GM18868 (cell line): ENCODE results near the gene FUT3.
"Not testable (repeated sequence)": the region's sequence is repeated elsewhere in the genome, so short reads cannot be mapped to it uniquely, and the experiment has no call there.

Experiments
- ATAC-seq: cut with Tn5 transposase; IDR thresholded peaks from one replicate; pipeline ENCODE4 v1.9.1; 2021; ENCODE audit warnings: mild to moderate bottlenecking, moderate library complexity; ENCODE audit not compliant: unreplicated experiment

Gene FUT3

DNA sequence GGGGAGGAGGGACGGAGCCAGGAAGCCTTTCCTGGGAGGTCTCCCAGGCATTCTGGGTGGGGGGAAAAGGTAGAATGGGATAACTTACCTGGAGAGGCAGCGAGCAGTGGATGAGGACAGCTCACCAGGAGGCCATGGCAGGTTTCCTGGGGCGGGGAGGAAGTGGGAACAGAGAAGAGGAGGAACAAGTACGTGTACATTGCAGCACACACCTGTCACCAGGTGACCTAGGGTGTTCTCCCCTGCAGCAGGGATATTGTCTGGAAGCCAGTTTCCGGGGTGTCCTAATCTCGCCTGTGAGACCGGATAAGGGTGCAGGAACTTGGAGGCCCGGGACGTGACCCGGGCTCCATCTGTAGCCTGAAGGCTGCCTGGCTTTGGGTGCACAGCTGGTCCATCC lies at the start of gene FUT3:
TSS of gene FUT3 (minus strand) at position 148 of the 400 bp plus-strand sequence.
- no peak for ATAC-seq

GRCh38 chr19:5900976-5901375 lies 49.7 kb upstream of the FUT3 start:
- no peak for ATAC-seq

DNA sequence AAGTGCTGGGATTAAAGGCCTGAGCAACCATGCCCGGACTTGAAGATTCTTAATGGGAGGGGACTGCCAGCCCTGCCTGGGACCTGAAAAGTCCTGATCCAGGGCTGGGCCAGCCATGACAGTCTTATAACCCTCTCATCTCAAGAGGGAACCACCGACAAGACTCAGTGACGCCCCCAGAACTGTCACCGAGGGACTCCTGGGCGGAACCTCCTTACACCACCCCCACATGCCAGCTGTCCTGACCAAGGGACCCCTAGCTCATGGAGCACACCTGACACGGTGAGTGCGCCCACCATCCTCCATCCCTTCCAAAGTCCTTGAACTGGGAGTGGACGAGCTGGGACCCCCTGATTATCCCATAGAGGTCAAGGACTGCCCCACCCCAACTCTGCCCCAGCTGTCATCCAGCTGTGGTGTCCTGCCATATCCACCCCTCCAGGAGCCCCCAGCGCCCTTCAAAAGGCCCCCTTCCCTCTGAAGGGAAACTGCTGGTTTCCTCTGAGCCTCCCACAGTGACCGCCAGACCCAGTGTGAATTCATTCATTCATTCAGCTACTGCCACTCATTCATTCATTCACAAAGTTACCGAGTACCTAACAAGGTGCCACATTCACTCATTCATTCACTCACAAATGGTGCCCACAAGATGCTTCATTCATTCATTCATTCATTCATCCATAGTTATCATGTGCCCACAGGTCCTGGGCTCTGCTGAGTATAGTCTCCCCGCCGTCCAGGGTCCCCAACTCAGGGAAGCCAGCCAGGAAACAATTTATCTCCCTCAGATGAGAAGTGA lies 48.7 kb upstream of the FUT3 start:
- ATAC-seq: no peak

DNA sequence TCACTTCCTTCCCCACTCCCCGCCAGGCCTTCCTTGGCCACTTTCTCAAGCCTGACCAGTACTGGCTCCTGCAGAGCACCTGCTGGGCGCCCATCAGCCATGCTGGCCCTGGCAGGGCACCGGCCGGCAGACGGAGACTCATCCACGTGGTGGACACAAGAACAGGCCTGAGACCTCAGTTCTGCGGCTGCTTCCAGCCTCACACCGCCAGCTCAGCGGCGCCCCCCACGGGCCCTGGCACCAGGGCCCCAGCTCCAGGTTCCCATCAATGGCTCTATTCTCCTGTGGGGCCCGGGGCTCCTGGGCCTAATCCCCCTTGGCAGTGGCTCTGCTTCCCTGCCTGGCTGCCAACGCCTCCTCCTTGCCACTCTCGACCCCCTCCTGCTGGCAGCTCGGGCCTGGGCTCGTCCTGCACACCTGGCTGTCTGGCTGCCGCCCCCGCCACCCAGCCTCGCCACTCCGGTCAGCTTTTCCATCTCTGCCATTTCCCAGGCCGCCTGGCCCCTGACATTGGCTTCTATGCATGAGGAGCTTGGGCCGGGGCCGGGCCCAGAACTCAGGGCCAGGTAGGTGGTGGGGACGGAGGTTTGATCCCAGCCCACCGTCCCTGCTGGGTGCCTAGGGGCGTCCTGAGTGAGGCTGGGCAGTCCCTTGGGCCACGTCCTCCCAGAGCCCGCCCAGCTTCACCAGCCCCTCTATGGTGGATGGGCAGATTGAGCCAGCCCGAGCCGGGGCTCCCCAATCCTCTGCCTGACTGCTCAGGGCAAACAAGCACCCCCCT lies 46.1 kb upstream of the FUT3 start:
- ATAC-seq: no peak

DNA sequence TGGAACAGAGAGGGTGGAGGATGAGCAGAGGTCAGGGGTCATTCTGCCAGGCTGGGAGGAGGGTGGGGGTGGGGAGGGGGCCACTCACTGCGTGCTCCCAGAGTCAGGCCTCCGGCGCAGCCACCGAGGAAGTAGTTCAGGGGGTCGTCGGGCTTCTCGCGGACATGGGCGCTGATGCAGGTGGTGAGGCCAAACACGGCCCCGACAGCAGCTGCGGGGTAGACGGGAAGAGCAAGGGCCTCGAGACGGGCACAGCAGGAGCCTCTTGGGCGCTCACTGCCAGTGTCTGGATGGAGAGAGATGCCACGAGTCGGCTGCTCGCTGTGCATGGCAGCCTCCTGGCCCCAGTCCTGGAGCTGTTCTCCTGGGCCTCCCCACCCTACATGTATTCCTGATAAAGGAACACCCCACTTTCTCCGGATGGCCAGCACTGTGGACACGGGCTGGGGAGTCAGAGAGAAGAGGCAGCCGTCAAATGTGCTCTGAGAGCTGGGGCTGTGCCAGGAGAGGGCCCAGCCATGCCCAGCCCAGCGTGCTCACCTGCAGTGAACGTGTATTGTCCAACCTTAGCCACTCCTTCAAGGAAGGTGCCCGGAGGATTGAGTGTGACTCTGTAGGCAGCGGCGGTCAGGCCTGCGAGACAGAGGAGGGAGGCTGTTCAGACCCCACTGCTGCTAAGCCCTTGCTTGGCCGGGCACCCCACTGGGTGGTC lies 45.3 kb upstream of the FUT3 start:
- ATAC-seq: no peak

DNA sequence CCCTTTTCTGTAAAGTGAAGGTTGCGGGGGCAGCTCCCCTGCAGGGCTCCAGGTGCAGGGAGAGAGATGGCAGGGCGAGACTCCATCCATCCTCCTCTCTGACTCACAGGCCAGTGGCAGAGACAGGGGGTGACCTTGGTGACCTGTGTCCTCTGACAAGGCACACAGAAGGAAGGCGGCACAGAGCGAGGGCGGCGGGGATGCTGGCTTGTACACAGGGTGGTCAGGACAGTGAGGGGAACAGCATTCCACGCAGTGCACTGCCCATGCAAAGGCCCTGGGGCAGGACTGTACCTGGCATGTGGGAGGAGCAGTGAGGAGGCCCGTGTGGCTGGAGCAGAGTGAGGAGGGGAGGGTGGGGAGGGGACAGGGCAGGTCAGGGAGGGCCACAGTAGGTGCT lies 44.6 kb upstream of the FUT3 start:
- no peak for ATAC-seq

DNA sequence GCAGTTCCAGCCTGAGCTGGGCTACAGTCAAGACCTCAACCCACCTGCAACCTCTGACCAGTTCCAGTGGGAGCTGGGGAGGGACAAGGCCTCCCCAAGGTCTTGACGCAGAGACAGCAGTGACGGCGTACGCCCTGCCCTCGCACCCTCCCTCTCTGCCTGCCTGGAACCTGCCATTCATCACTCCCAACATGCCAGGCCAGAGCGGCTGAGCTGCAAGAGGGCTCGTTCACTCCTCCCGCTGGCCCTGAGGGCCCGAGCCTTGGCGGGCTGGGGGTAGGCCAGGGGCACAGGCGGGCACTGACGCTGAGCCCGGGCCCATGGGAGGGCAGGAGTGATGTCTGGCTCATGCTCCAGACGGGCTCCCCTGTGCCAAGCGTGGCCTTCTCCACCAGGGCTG lies 44.2 kb upstream of the FUT3 start:
- ATAC-seq: no peak

- ATAC-seq: no peak
Observed at GRCh38 chr19:5894704-5895349, 43.6 kb upstream of the FUT3 start.

- ATAC-seq: no peak
Observed at GRCh38 chr19:5893907-5894703, 42.9 kb upstream of the FUT3 start.

GRCh38 chr19:5893296-5893903 lies 42.2 kb upstream of the FUT3 start:
- ATAC-seq: no peak

DNA sequence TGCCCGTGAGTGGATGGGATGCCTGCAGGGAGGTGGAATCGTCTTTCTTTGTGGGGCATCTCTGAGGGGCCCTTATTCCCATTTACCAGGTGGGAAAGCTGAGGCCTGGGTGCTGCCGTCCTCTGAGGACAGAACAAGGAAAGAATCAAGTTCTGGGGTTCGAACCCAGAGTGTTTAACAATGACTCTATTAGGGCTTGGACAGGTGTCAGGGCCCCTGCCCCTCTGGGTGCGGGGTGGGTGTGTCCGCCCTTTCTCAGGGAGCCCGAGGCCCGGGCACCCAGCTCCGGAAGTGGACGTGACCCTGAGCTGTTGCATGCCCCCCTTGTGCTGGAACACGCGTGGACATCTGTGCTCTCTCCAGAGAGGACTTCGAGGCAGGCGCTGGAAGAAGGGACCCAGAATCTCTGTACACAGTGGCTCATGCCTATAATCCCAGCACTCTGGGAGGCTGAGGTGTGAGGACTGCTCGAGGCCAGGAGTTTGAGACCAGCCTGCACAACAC lies 41.6 kb upstream of the FUT3 start:
- no peak for ATAC-seq

DNA sequence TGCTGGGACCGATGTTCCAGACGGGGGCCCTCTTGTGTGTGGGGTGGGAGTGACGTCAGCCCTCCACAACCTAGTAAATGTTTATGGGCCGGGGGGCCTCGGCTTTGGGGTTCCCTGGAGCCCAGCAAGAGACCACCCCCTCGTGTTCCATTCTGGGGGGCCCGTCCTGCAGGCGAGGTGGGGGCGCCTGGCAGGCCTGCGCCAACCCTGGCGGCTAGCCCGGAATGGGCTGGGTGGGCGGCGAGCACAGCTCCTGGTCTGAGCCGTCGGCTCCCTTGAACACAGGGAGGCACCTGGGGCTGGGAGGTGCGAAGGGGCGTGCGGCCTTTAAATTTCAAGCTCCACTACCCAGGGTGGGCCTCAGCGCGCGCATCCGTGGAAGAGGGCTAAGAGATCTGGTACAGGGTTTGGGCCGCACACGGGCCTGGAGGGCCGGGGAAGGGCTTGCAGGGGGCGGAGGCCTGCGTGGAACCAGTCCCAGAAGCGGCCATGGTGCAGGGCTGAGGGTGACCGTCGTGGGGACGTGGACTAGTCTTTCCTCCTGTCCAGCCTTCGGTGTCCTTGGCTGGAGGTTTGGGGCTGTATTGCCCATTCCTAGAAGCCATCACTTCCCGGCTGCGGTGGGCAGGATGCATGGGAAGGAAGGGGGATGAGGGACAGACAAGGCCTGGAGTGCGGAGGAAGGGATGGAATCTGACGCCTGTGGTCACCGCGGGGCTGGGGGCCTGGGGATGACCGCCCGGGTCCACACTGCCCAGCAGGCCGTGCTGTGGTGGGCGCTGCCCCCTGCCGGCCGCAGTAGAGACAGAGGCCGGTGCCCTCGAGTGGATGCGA lies 40.9 kb upstream of the FUT3 start:
- no peak for ATAC-seq

DNA sequence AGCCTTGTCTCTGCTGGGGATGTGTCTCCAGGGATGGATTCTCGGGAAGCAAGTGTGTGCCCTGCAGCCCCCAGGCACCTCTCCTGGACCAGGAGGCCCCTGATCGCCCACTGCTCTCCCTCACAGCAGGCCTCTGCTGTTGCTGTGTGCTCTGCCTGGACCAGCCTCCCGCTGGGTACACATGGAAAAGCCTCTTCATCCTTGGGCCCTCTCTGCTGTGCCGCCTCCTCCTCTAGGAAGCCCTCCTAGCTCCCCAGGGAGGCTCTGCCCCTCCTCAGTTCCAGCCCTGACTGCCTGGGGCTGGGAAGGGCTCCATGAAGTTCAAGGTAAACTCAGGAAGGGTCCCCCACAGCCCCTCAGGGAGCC lies 40.3 kb upstream of the FUT3 start:
- ATAC-seq: no peak

GRCh38 chr19:5890099-5890498 lies 38.9 kb upstream of the FUT3 start:
- no peak for ATAC-seq

- ATAC-seq: no peak
Observed at GRCh38 chr19:5889288-5889971, 38.2 kb upstream of the FUT3 start.

DNA sequence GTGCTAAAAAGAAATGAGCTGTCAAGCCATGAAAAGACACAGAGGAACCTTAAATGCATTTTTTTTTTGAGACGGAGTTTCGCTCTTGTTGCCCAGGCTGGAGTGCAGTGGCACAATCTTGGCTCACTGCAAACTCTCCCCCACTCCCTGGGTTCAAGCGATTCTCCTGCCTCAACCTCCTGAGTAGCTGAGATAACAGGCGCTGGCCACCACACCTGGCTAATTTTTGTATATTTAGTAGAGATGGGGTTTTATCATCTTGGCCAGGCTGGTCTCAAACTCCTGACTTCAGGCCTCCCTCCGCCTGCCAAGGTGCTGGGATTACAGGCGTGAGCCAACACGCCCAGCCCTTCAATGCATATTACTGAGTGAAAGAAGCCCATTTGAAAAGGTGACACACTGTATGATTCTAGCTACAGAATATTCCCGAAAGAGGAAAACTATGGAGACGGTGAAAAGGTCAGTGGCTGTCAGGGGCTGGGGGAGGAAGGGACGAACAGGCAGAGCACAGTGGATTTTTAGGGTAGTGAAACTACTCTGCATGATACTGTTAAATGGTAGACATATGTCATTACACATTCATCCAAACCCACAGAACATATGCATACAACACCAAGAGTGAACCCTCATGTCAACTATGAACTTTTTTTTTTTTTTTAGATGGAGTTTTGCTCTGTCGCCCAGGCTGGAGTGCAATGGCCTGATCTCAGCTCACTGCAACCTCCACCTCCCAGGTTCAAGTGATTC lies 33.0 kb upstream of the FUT3 start:
- not testable (repeated sequence) for ATAC-seq

DNA sequence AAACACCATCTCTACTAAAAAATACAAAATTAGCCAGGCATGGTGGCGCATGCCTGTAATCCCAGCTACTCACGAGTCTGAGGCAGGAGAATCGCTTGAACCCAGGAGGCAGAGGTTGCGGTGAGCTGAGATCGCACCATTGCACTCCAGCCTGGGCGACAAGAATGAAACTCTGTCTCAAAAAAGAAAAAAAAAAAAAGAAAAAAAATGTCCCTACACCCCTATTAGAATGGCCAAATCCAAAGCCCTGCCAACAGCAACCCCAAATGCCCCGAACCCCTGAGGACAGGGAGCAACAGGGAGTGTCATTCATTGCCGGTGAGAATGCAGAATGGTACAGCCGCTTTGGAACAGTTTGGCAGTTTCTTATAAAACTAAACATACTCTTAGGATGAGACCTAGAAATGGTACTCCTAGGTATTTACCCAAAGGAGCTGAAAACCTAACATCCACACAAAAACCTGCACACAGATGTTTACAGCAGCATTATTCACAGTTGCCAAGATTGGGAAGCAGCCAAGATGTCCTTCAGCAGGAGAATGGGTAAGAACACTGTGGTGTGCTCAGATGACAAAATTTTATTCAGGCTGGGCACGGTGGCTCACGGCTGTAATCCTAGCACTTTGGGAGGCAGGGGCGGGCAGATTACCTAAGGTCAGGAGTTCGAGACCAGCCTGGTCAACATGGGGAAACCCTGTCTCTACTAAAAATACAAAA lies 32.1 kb upstream of the FUT3 start:
- not testable (repeated sequence) for ATAC-seq
